Lower leg skin (tissue), 4 donors: Measurements from ENCODE around the gene LCK. TPM values are rescaled to one million over a fixed set of nuclear protein-coding genes. Genes with fewer than 3 reads are reported as not detected.

Experiments
- DNase-seq, 2 donors: peaks; one replicate each; pipeline ENCODE4 v3.0.0-alpha.2; 2019; ENCODE audit warnings: low spot score in 2 of 2
- H3K4me3 ChIP-seq: fragments of 200-600 bp; sonication (generic); 2 replicates; pipeline ENCODE4 v1.5.1; 2017; ENCODE audit warnings: mild to moderate bottlenecking, low read depth; ENCODE audit not compliant: poor library complexity, severe bottlenecking
- POLR2A ChIP-seq, 2 donors: fragments of 450-650 bp; IDR thresholded peaks; one replicate each; pipeline ENCODE4 v1.6.1; 2016 to 2017; ENCODE audit warnings: antibody characterized with exemption in 2 of 2, mild to moderate bottlenecking in 1 of 2, moderate library complexity in 1 of 2
- WGBS, 2 donors: methylation state at CpG; one replicate each; pipeline ENCODE4 v1.1.5; 2018; 5-methylcytosine and 5-hydroxymethylcytosine counted together
- intact Hi-C: fragments of 100-400 bp; cut with DNase I; formaldehyde crosslinking; loops from one replicate; pipeline ENCODE4 v1.15.0; 2023; ENCODE audit warnings: low total_unique reads
- total RNA-seq, 4 donors: library from RNA; depleted of rRNA; stranded (reverse); fragments of >200 nt; gene quantifications; one replicate each; pipeline ENCODE4 v1.1.0, GENCODE V29; 2016
- TF ChIP-seq, protein P1 (sequence below), 3 donors: fragments of 450-650 bp; IDR thresholded peaks; one replicate each; pipeline ENCODE4 v1.5.1; 2016; ENCODE audit warnings: antibody characterized with exemption in 3 of 3, mild to moderate bottlenecking in 3 of 3, moderate library complexity in 2 of 3

LCK gene
- 1 to 10 TPM in 3 of 4 donors, under 1 TPM in 1; 0.25 to 3.0 (median 2.0) TPM for total RNA-seq

DNA sequence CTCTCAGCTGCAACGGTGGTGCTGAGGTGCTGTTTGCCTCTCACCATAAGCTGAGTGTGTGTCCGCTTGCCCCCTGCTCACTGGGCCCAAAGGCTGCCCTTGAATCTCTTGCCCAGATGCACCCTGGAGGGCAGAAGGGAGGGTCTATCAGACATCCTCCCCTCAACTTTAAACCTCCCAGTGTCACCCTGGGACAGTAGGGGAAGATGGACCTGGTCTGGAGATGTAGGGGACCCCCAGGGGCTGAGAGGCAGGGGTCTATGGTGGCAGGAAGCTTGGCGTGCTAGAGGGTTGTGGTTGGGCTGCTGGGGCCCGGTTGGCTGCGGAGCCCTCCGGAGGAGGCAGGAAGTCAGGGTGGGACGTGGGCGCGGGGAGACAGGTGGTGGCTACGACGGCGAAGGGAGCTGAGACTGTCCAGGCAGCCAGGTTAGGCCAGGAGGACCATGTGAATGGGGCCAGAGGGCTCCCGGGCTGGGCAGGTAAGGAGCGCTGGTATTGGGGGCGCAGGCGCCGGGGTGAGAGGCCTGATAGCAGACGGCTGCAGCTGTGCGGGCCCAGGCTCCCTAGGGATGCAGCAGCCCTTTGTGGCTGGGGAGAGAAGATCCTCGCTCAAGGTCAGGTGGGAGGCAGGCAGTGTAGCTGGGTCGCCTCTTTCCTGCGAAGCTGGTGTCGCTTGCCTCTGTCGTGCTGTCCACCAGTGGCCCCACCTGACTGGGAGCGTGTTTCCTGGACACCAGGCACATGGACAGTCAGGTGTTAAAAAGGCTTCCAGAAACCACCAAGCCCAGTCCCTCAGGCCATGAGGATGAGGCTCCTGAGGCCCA is at the start of gene LCK:
LCK (plus strand) TSS at position 373 of the 824 bp plus-strand sequence. CDS start 23,065 bp downstream, outside the sequence.
- intact Hi-C loops, result no loop called here
- no peak within 1 kb of the TSS for H3K4me3 ChIP-seq
- no peak for DNase-seq
- WGBS, 2 donors, result 89% methylated on average over 25 of the region's 25 CpGs
- TF ChIP-seq, protein P1, sequence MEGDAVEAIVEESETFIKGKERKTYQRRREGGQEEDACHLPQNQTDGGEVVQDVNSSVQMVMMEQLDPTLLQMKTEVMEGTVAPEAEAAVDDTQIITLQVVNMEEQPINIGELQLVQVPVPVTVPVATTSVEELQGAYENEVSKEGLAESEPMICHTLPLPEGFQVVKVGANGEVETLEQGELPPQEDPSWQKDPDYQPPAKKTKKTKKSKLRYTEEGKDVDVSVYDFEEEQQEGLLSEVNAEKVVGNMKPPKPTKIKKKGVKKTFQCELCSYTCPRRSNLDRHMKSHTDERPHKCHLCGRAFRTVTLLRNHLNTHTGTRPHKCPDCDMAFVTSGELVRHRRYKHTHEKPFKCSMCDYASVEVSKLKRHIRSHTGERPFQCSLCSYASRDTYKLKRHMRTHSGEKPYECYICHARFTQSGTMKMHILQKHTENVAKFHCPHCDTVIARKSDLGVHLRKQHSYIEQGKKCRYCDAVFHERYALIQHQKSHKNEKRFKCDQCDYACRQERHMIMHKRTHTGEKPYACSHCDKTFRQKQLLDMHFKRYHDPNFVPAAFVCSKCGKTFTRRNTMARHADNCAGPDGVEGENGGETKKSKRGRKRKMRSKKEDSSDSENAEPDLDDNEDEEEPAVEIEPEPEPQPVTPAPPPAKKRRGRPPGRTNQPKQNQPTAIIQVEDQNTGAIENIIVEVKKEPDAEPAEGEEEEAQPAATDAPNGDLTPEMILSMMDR (IDR thresholded peaks at IDR 0.05), result no peak
- no peak for TF ChIP-seq POLR2A (IDR thresholded peaks at IDR 0.05)

DNA sequence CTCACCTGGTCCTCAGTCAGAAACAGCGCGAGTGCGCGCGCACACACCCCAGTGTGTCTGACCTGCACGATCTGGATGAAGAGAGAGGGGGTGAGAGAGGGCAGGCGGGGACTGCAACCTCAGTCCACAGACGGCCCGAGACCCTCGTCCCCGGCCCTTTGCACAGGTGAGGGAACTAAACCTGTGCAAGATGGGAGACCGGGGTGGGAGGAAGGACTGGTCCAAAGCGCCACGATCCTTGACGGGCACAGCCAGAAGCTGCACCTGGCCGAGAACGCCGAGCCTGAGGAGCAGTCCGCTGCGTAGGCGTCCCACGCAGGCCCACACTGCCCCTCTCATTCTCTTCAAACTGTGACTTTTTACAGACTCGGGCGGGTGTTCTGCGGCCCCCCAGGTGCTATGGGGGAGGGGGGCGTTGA is 46.1 kb upstream of the LCK start:
- WGBS, 2 donors, result 24 to 29% methylated on average over 26 of the region's 26 CpGs
- peak overlapping the region; percentile 45 for H3K4me3 ChIP-seq
- DNase-seq, result no peak
- intact Hi-C loops, result no loop called here
- TF ChIP-seq, protein P1 (IDR thresholded peaks at IDR 0.05), result no peak
- no peak for TF ChIP-seq POLR2A (IDR thresholded peaks at IDR 0.05)

DNA sequence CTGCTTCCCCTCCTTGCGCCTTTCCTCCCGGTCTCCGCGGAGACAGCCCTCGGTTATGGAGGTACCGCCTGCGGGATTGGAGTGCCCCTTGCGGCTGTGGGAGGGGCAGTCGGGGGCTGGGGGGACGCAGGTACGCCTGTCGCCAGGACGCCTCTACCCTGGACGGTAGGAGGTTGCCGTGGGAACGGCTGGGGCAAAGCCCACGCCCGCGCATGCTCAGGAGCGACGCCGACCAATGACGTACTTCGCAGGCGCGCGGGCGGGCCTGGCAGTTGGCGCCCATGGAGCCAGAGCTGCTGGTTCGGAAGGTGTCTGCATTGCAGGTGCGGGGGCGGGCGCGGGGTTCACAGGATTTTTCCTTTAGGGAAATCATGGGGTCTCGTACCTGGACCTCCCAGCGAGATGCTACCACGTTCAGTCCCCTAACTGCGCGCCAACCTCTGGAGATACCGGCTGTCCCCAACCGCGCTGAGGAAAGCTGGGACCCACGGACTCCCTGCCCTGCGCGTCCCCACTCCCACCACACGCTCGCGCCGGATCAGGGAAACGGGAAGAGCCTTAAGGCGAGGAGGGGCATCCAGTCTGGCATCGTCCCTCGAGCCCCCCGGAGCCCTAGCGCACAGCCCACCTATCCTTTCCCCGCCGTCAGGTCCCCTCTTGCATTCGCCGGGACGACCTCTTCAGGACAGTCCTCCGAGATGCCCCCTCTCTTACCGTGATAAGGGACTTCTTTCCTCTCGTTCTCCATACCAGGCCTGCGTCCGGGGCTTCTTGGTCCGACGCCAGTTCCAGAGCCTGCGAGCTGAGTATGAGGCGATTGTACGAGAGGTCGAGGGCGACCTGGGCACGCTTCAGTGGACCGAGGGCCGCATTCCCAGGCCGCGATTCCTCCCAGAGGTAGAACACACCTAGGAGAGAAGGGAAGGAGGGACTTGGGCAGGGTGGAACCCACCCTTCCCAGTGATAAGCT is 45.4 kb upstream of the LCK start, which contains the start of gene IQCC:
IQCC (plus strand) TSS at position 271 of the 970 bp plus-strand sequence; CDS start at position 282, 11 bp downstream.
- 1 to 2% methylated on average over 48 to 77 of the region's 77 CpGs for WGBS, 2 donors
- TF ChIP-seq, protein P1 (IDR thresholded peaks at IDR 0.05), result no peak
- TF ChIP-seq POLR2A (IDR thresholded peaks at IDR 0.05), result no peak
- intact Hi-C loops, result no loop called here
- peak within 1 kb of the TSS; percentile 45 for H3K4me3 ChIP-seq
- DNase-seq, result peak; percentile 80 to 97

DNA sequence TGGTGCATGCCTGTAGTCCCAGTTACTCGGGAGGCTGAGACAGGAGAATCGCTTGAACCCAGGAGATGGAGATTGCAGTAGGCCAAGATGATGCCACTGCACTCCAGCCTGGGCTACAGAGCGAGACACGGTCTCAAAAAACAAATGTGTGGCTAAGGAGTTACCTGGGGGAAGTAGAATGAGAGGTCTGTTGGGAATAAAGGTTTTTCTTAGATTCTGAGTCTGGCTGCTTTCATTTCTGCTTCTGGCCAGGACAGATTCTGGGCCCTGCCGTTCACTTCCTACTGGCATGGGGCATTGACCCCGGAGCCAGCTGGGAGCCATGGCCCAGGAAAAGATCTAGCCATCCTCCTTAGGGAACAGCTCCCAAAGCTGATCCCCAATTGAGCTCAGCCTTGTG is 42.6 kb upstream of the LCK start:
- no peak for DNase-seq
- 84 to 86% methylated on average over 6 of the region's 6 CpGs for WGBS, 2 donors
- intact Hi-C loops, result no loop called here
- H3K4me3 ChIP-seq, result no peak overlapping the region
- no peak for TF ChIP-seq POLR2A (IDR thresholded peaks at IDR 0.05)
- TF ChIP-seq, protein P1 (IDR thresholded peaks at IDR 0.05), result no peak

DNA sequence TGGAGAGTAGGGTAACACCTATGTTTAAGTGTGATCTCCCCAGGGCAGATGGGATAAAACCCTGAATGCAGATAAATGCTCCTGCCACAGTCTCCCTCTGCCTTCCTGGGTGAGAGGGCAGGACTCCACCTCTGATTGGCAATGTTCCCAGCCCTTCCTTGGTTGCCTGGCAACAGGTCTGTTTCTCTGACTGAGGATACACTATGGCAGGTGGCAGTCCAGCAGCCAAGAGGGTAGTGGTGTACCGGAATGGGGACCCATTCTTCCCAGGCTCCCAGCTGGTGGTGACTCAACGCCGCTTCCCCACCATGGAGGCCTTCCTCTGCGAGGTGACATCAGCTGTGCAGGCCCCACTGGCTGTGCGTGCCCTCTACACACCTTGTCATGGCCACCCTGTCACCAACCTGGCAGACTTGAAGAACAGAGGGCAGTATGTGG is 42.2 kb upstream of the LCK start, which contains the start of gene DCDC2B:
DCDC2B (plus strand) TSS at position 199 of the 438 bp plus-strand sequence; CDS start at position 204, 5 bp downstream.
- intact Hi-C loops, result no loop called here
- H3K4me3 ChIP-seq, result no peak within 1 kb of the TSS
- TF ChIP-seq, protein P1 (IDR thresholded peaks at IDR 0.05), result no peak
- TF ChIP-seq POLR2A (IDR thresholded peaks at IDR 0.05), result no peak
- WGBS, 2 donors, result 64 to 75% methylated on average over 5 of the region's 5 CpGs
- DNase-seq, result peak in 1 of 2 donors; percentile 33
